Liver (tissue), 9 donors: ENCODE data around the gene ALMS1. TPM values are rescaled to one million over a fixed set of nuclear protein-coding genes. Genes with fewer than 3 reads are reported as not detected.
"Not testable (repeated sequence)": the region's sequence is repeated elsewhere in the genome, so short reads cannot be mapped to it uniquely, and the experiment has no call there.

Source experiments
- DNase-seq: peaks from one replicate; pipeline ENCODE4 v3.0.0-alpha.2; 2017; ENCODE audit warnings: low spot score
- H3K27ac ChIP-seq, 2 donors: one replicate each; pipeline ENCODE4 v1.7.0; 2013; ENCODE audit warnings: inconsistent platforms in 2 of 2, low read length in 2 of 2, control low read depth in 1 of 2, low read depth in 1 of 2, mild to moderate bottlenecking in 1 of 2
- H3K27me3 ChIP-seq, 4 donors: one replicate each; pipeline versions ENCODE4 v1.6.1 to v1.7.0; 2013; ENCODE audit warnings: low read length in 3 of 4, inconsistent platforms in 1 of 4, mild to moderate bottlenecking in 1 of 4, moderate library complexity in 1 of 4; ENCODE audit not compliant: control insufficient read depth in 4 of 4, insufficient read depth in 4 of 4
- H3K36me3 ChIP-seq, 4 donors: one replicate each; pipeline versions ENCODE4 v1.6.1 to v1.7.0; 2013; ENCODE audit warnings: low read length in 3 of 4, mild to moderate bottlenecking in 3 of 4, low read depth in 1 of 4, moderate library complexity in 1 of 4; ENCODE audit not compliant: control insufficient read depth in 4 of 4, insufficient read depth in 3 of 4
- H3K4me1 ChIP-seq, 4 donors: one replicate each; pipeline versions ENCODE4 v1.6.1 to v1.7.0; 2013; ENCODE audit warnings: low read length in 3 of 4, mild to moderate bottlenecking in 3 of 4, moderate library complexity in 1 of 4; ENCODE audit not compliant: control insufficient read depth in 4 of 4, insufficient read depth in 4 of 4
- H3K4me3 ChIP-seq, 3 donors: one replicate each; pipeline versions ENCODE4 v1.6.1 to v1.7.0; 2013; ENCODE audit warnings: low read length in 3 of 3, control low read depth in 1 of 3, low read depth in 1 of 3, mild to moderate bottlenecking in 1 of 3
- H3K9ac ChIP-seq, 2 donors: one replicate each; pipeline ENCODE4 v1.7.0; 2013; ENCODE audit warnings: low read length in 2 of 2, mild to moderate bottlenecking in 2 of 2, moderate library complexity in 2 of 2, control low read depth in 1 of 2, low read depth in 1 of 2
- H3K9me3 ChIP-seq, 4 donors: one replicate each; pipeline versions ENCODE4 v1.6.1 to v1.7.0; 2013; ENCODE audit warnings: low read length in 3 of 4; ENCODE audit not compliant: control insufficient read depth in 4 of 4
- ATF3 ChIP-seq: IDR thresholded peaks from 2 replicates; pipeline ENCODE4 v1.6.1; 2016; ENCODE audit warnings: antibody characterized with exemption
- EGR1 ChIP-seq, 2 donors: IDR thresholded peaks; 2 replicates each; pipeline ENCODE4 v1.6.1; 2016 to 2018; ENCODE audit warnings: antibody characterized with exemption in 2 of 2, low read depth in 2 of 2
- FOXA1 ChIP-seq: IDR thresholded peaks from 2 replicates; pipeline ENCODE4 v1.6.1; 2016; ENCODE audit warnings: antibody characterized with exemption
- FOXA2 ChIP-seq: IDR thresholded peaks from 2 replicates; pipeline ENCODE4 v1.6.1; 2016; ENCODE audit warnings: antibody characterized with exemption
- GABPA ChIP-seq, 2 donors: IDR thresholded peaks in 1 of 2; conservative IDR thresholded peaks in 1 of 2; 2 replicates each; pipeline ENCODE4 v1.6.1; 2016; ENCODE audit warnings: antibody characterized with exemption in 2 of 2, mild to moderate bottlenecking in 1 of 2, moderate library complexity in 1 of 2
- HNF4A ChIP-seq, 2 donors: conservative IDR thresholded peaks; 2 replicates each; pipeline ENCODE4 v1.6.1; 2016; ENCODE audit warnings: antibody characterized with exemption in 2 of 2, mild to moderate bottlenecking in 2 of 2
- HNF4G ChIP-seq: IDR thresholded peaks from 2 replicates; pipeline ENCODE4 v1.6.1; 2016; ENCODE audit warnings: antibody characterized with exemption
- JUND ChIP-seq, 2 donors: IDR thresholded peaks; 2 replicates each; pipeline ENCODE4 v1.6.1; 2016; ENCODE audit warnings: antibody characterized with exemption in 2 of 2
- MAX ChIP-seq: IDR thresholded peaks from 2 replicates; pipeline ENCODE4 v1.6.1; 2016; ENCODE audit warnings: antibody characterized with exemption
- NR2F2 ChIP-seq: IDR thresholded peaks from 2 replicates; pipeline ENCODE4 v1.6.1; 2016; ENCODE audit warnings: antibody characterized with exemption
- RAD21 ChIP-seq, 2 donors: IDR thresholded peaks; 2 replicates each; pipeline ENCODE4 v1.6.1; 2016; ENCODE audit warnings: antibody characterized with exemption in 2 of 2, mild to moderate bottlenecking in 2 of 2
- REST ChIP-seq: IDR thresholded peaks from 2 replicates; pipeline ENCODE4 v1.6.1; 2016; ENCODE audit warnings: antibody characterized with exemption, mild to moderate bottlenecking
- RXRA ChIP-seq, 2 donors: IDR thresholded peaks; 2 replicates each; pipeline ENCODE4 v1.6.1; 2017 to 2018; ENCODE audit warnings: antibody characterized with exemption in 2 of 2, mild to moderate bottlenecking in 1 of 2
- SP1 ChIP-seq: IDR thresholded peaks from 2 replicates; pipeline ENCODE4 v1.6.1; 2018; ENCODE audit warnings: antibody characterized with exemption, mild to moderate bottlenecking
- TAF1 ChIP-seq: conservative IDR thresholded peaks from 2 replicates; pipeline ENCODE4 v1.6.1; 2016; ENCODE audit warnings: antibody characterized with exemption, mild to moderate bottlenecking
- YY1 ChIP-seq: IDR thresholded peaks from 2 replicates; pipeline ENCODE4 v1.6.1; 2016; ENCODE audit warnings: antibody characterized with exemption, mild to moderate bottlenecking
- WGBS: extraction: QIAGEN DNeasy Blood & Tissue Kit; methylation state at CpG from one replicate; pipeline ENCODE4 v1.1.7; 2013; 5-methylcytosine and 5-hydroxymethylcytosine counted together
- polyA plus RNA-seq, 2 donors: library from polyadenylated mRNA; stranded (reverse) in 1 of 2; unstranded in 1 of 2; fragments of 200-250 nt in 1 of 2; fragments of >200 nt in 1 of 2; fragmentation: Nextera tagmentation in 1 of 2; extraction: Ambion mirVana in 1 of 2; gene quantifications; one replicate each; pipeline versions ENCODE4 v1.2.1 to v1.2.3, GENCODE V29; 2013 to 2015
- total RNA-seq, 2 donors: library from RNA; depleted of rRNA; stranded (reverse); fragments of >200 nt; gene quantifications; one replicate each; pipeline ENCODE4 v1.2.3, GENCODE V29; 2014
- TF ChIP-seq, protein P1 (sequence below): IDR thresholded peaks from 2 replicates; pipeline ENCODE4 v1.6.1; 2016; ENCODE audit warnings: antibody characterized with exemption
- TF ChIP-seq, protein P2 (sequence below): fragments of 150-350 bp; IDR thresholded peaks from 2 replicates; pipeline ENCODE4 v1.5.1; 2017; ENCODE audit warnings: improper control_type of control experiment, low read depth, low read length; ENCODE audit not compliant: missing input control
- donor health status: healthy.
- donor health status: healthy.
- donor health status: healthy.
- donor health status: healthy.
- donor health status: healthy.

ALMS1 gene
- total and polyA plus RNA-seq, 4 donors: 2.1 to 18.3 (median 7.0) TPM

DNA sequence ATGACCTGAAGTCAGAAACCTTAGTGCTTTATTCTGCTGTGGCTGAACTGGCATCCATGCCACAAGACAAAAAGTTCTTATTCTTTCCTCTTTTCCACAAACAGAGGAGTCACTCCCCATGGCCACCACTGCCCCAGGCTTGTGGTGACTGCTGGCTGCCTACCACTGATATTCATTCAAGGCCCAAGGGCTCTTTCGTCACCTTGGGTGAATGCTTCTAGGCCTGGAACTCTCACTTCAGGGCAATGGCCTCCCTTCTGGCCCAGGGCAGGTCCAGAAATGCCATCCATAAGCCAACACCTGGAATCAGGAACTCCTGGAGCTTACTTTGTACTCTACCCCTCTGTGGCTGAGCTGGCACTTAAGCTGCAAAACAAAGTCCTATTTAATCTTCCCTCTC is 146.7 kb downstream of the ALMS1 start:
- Histone ChIP-seq H3K9ac (no peak overlapping the region), H3K36me3 (peaks cover 0 to 10% (median 4%) of the 10 kb centered on the region in 4 donors), H3K4me3 (no peak overlapping the region), H3K27ac (no peak overlapping the region), H3K9me3 (no peaks in the 10 kb centered on the region), H3K4me1 (no peaks in the 10 kb centered on the region), H3K27me3 (no peaks in the 10 kb centered on the region)
- 96% methylated on average over 1 of the region's 1 CpG for WGBS
- no peak for DNase-seq
- no peak for TF ChIP-seq RAD21 (IDR thresholded peaks at IDR 0.05)
- TF ChIP-seq GABPA (IDR thresholded peaks at IDR 0.05 in 1 of 2, conservative IDR thresholded peaks at IDR 0.05 in 1 of 2): no peak
- no peak for TF ChIP-seq HNF4A (conservative IDR thresholded peaks at IDR 0.05)
- no peak for TF ChIP-seq EGR1 (IDR thresholded peaks at IDR 0.05; ENCODE audit: low read depth in 2 of 2)
- no peak for TF ChIP-seq HNF4G
- TF ChIP-seq SP1: no peak
- no peak for TF ChIP-seq RXRA (IDR thresholded peaks at IDR 0.05)
- TF ChIP-seq ATF3: no peak
- no peak for TF ChIP-seq FOXA1

- WGBS: 95% methylated on average over 6 of the region's 6 CpGs
- Histone ChIP-seq H3K36me3 (peaks cover 2 to 10% (median 5%) of the 10 kb centered on the region in 4 donors), H3K27me3 (no peaks in the 10 kb centered on the region), H3K4me1 (no peaks in the 10 kb centered on the region), H3K4me3 (no peak overlapping the region), H3K27ac (no peak overlapping the region), H3K9ac (no peak overlapping the region), H3K9me3 (no peaks in the 10 kb centered on the region)
- TF ChIP-seq FOXA2 (no peak), SP1 (no peak), REST (no peak), YY1 (no peak), HNF4G (no peak), ATF3 (no peak), JUND (IDR thresholded peaks at IDR 0.05) (no peak), MAX (no peak), NR2F2 (no peak), EGR1 (IDR thresholded peaks at IDR 0.05; ENCODE audit: low read depth in 2 of 2) (no peak), TAF1 (no peak), RXRA (IDR thresholded peaks at IDR 0.05) (no peak), GABPA (IDR thresholded peaks at IDR 0.05 in 1 of 2, conservative IDR thresholded peaks at IDR 0.05 in 1 of 2) (no peak)
- TF ChIP-seq, protein P1, sequence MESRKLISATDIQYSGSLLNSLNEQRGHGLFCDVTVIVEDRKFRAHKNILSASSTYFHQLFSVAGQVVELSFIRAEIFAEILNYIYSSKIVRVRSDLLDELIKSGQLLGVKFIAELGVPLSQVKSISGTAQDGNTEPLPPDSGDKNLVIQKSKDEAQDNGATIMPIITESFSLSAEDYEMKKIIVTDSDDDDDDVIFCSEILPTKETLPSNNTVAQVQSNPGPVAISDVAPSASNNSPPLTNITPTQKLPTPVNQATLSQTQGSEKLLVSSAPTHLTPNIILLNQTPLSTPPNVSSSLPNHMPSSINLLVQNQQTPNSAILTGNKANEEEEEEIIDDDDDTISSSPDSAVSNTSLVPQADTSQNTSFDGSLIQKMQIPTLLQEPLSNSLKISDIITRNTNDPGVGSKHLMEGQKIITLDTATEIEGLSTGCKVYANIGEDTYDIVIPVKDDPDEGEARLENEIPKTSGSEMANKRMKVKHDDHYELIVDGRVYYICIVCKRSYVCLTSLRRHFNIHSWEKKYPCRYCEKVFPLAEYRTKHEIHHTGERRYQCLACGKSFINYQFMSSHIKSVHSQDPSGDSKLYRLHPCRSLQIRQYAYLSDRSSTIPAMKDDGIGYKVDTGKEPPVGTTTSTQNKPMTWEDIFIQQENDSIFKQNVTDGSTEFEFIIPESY: no peak
- TF ChIP-seq, protein P2, sequence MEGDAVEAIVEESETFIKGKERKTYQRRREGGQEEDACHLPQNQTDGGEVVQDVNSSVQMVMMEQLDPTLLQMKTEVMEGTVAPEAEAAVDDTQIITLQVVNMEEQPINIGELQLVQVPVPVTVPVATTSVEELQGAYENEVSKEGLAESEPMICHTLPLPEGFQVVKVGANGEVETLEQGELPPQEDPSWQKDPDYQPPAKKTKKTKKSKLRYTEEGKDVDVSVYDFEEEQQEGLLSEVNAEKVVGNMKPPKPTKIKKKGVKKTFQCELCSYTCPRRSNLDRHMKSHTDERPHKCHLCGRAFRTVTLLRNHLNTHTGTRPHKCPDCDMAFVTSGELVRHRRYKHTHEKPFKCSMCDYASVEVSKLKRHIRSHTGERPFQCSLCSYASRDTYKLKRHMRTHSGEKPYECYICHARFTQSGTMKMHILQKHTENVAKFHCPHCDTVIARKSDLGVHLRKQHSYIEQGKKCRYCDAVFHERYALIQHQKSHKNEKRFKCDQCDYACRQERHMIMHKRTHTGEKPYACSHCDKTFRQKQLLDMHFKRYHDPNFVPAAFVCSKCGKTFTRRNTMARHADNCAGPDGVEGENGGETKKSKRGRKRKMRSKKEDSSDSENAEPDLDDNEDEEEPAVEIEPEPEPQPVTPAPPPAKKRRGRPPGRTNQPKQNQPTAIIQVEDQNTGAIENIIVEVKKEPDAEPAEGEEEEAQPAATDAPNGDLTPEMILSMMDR: no peak
- no peak for DNase-seq
These were observed 150.7 kb downstream of the ALMS1 start for GRCh38 chr2:73536133-73536840.

- H3K36me3 ChIP-seq, DNase-seq, H3K4me3 ChIP-seq, H3K27ac ChIP-seq, H3K9ac ChIP-seq, H3K4me1 ChIP-seq, H3K9me3 ChIP-seq, H3K27me3 ChIP-seq: not testable (repeated sequence)
- 91% methylated on average over 5 of the region's 5 CpGs for WGBS
These were observed 175.2 kb downstream of the ALMS1 start for GRCh38 chr2:73560875-73561274.
